Left cardiac atrium (tissue), 4 donors: ENCODE results near the gene MRPL54. TPM values are rescaled to one million over a fixed set of nuclear protein-coding genes. Genes with fewer than 3 reads are reported as not detected.
"Not testable (repeated sequence)": the region's sequence is repeated elsewhere in the genome, so short reads cannot be mapped to it uniquely, and the experiment has no call there.

Source experiments
- ATAC-seq, 2 donors: fragments of 200-7000 bp; cut with Tn5 transposase; one replicate each; pipeline ENCODE4 v1.9.1; 2020; ENCODE audit warnings: mild to moderate bottlenecking in 2 of 2, moderate library complexity in 2 of 2
- DNase-seq: peaks from one replicate; pipeline ENCODE4 v3.0.0-alpha.2; 2020
- intact Hi-C, 2 donors: fragments of 100-400 bp; cut with DNase I; formaldehyde crosslinking; loops; one replicate each; pipeline versions ENCODE4 v1.14.1 to v1.15.1; 2022 to 2023
- total RNA-seq, 2 donors: library from RNA; stranded (reverse); fragmentation: NEBNext Ultra II Directional; extraction: Animal tissue kit (Norgen Biotek cat#: 25700); gene quantifications; one replicate each; pipeline ENCODE4 v1.2.1, GENCODE V29; 2021
- donor health status: DM: no; HTN: yes; CAD: no.
- donor health status: DM: no; HTN: yes; CAD: no; lungs with severe emphysema.
- donor health status: DM: yes; HTN: yes; CAD: no.
- donor health status: Dilated cardiomyopathy.

Gene MRPL54
- total RNA-seq, 2 donors from 2014 or later, result 63.6 to 68.9 TPM

DNA sequence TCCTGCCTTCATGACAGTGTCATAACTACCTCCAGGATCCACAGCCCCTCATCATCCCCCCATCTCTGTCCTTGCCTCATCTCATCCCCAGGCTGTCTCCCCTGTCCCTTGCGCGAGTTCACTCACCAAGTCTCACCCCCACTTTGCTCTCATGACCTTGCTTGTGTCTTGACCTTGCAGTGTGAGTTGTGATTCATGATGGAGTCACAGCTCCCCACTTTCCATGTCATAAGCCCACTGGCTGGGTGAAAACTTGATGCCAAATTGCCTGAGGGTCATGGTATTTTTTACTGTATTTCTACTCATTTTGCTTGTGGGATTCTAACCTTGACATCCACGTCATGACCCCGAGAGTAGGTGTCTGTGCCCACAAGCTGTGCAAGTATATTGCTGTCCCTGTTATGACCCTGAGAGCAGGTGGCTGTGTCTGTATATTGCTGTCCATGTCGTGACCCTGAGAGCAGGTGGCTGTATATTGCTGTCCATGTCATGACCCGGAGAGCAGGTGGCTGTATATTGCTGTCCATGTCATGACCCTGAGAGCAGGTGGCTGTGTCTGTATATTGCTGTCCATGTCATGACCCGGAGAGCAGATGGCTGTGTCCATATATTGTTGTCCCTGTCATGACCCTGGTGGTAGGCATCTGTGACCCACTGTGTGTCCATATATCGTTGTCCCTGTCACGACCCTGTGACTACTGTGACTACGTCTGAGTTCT, 24.8 kb upstream of the MRPL54 start:
- intact Hi-C loops, result no loop called here
- DNase-seq (no peak), ATAC-seq (no peak)

- DNase-seq, result no peak
- no peak for ATAC-seq
- intact Hi-C loops, result no loop called here
Measured at GRCh38 chr19:3738477-3739220, 23.8 kb upstream of the MRPL54 start.

- DNase-seq, result no peak
- intact Hi-C loops, result no loop called here
- ATAC-seq, result no peak
Measured at GRCh38 chr19:3740431-3740830, 22.1 kb upstream of the MRPL54 start.

- DNase-seq (no peak), ATAC-seq (no peak)
- intact Hi-C loops, result no loop called here
Measured at GRCh38 chr19:3743486-3743885, 19.0 kb upstream of the MRPL54 start.

DNA sequence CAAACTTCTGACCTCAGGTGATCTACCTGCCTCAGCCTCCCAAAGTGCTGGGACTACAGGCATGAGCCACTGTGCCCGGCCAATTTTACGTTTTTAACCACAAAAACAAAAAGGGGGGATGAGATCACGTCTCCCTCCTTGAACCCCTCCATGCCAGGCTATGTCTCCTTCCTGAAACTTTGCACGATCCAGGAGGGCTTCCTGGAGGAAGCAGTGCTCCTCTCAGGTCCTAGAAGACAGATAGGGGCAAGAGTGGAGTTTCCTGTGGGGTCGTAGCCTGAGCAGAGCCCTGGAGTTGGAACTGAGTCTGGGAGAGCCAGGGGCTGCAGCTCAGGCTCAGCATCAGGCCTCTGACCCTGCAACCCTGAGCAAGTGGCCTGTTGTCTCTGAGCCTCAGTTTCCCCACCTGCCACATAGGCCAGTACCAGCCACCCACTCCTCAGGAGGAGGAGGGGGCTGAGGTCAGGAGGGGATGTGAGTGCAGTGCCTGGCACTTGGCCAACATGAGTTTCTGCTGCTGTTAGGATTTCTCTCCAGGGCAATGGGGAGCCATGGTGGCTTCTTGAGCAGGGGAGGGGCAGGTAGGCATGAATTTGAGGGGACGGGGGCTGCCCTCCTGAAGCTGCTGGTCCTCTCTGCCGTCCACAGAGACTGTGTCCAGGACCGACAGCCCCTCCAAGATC, 17.0 kb upstream of the MRPL54 start:
- ATAC-seq, result no peak

GRCh38 chr19:3746371-3747056, 16.0 kb upstream of the MRPL54 start:
- DNase-seq (no peak), ATAC-seq (no peak)
- intact Hi-C loops, result no loop called here

More for the DNA sequence above, 17.0 kb upstream of the MRPL54 start:
- DNase-seq, result no peak
- intact Hi-C loops, result no loop called here

GRCh38 chr19:3748965-3749364, 13.5 kb upstream of the MRPL54 start:
- DNase-seq (no peak), ATAC-seq (no peak)
- intact Hi-C loops, result no loop called here

DNA sequence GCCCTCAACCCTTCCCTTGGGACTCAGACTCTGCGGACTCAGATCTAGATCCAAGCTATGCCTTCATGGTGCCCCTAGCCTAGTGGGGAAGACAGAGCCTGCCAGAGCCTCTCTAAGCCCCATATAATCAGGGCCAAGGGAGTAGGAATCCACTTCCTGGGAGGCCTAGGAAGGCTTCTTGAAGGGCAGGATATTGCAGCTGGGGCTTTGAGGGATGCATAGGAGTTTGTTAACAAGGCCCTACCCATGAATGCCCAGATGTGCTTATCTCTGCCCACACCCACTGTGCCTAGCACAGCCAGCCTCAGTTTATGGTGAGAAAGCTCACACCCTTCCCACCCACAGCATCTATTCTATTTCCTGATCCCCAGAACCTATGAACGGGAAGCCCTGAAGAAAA, 12.3 kb upstream of the MRPL54 start:
- DNase-seq (no peak), ATAC-seq (no peak)
- intact Hi-C loops, result no loop called here

GRCh38 chr19:3751236-3751635, 11.2 kb upstream of the MRPL54 start:
- intact Hi-C loops, result no loop called here
- no peak for DNase-seq
- ATAC-seq, result no peak

- intact Hi-C loops, result no loop called here
- ATAC-seq (no peak), DNase-seq (no peak)
Measured at GRCh38 chr19:3752492-3752891, 10.0 kb upstream of the MRPL54 start.

DNA sequence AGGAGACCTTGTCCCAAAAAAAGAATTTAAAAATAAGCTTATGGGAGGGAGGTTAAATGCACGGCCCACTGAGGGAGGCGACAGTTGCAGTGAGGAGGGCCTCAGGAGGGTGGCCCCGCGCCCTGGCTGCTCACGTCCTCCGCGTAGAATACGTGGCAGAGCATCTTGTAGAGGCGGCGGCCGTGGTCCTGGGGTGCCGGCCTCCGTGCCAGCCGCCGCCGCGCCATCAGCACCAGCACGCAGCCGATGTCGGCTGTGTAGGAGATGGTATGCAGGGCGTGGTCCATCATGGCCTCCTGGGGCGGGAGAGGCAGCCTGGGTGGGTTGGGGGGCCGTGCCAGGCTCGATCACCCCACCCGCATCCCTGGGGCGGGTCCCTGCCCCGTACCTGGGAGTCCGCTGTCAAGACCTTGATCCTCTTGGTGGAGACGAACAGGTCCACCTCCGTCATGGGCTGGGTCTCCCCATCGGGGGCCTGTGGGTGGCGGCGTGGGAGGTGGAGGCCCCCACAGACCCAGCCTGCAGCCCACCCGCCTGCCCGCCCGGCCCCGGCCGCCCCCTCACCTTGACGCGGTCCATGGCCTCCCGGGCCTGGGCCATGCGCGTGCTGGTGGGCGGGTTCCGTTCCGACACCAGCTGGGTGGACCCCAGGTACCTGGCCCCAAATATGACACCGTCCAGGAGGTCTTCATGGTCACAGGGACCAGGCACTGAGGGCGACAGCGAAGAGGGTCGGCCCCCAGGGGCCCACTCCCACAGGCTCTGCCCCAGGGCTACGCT, 8.7 kb upstream of the MRPL54 start:
- DNase-seq (no peak), ATAC-seq (no peak)
- intact Hi-C loops, result no loop called here

- intact Hi-C loops, ATAC-seq, DNase-seq: not testable (repeated sequence)
Measured at GRCh38 chr19:3757705-3758104, 4.8 kb upstream of the MRPL54 start.

GRCh38 chr19:3758297-3758696, 4.2 kb upstream of the MRPL54 start:
- DNase-seq, intact Hi-C loops, ATAC-seq: not testable (repeated sequence)

DNA sequence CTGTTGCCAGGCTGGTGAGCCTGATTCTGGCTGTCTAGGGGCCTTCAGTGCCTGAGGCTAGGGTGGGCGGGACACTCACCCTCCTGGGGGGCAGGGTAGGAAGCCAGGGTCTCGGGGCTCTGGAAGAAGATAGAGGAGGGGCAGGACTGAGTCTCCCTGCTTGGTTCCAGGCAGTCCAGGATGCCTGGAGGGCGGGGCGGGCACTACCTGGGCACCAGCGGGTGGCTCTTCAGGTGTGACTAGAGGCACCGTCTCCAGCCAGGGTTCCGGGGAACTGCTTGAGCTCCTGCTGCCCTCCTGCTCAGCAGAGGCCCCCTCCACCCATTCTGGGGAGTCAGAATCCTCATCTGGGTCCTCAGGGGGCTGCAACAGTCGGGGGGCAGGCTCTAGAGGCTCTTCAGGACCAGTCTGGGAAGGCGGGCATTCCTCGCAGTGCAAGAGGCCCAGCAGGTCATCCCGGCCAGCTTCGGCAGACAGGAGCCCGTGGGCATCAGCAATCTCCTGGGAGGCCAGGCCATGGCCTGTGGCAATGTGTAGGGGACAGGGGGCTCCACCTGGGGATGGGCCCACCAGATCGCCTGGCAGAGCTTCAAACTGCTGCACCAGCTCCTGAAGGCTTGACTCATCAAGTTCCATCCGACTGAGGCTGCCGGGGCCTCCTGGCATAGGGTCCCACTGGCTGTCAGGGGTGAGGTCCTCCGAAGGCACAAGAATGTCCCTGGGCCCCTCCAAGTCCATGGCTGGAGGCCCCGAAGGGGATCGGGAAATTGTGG, 2.8 kb upstream of the MRPL54 start:
- no peak for DNase-seq
- intact Hi-C loops, result loop anchor here in 1 of 2 donors (10.0 kb wide), 1 partner anchor 205 kb away; no protein-coding TSS in a partner anchor
- ATAC-seq, result no peak

- no peak for DNase-seq
- ATAC-seq, result no peak
- intact Hi-C loops, result loop anchor here in 1 of 2 donors (10.0 kb wide), 1 partner anchor 204 kb away; no protein-coding TSS in a partner anchor
Measured at GRCh38 chr19:3760871-3761361, 1.6 kb upstream of the MRPL54 start.

GRCh38 chr19:3761382-3762129, 926 bp upstream of the MRPL54 start, which contains the start of gene APBA3:
Gene APBA3 (minus strand): TSS chr19:3761692. CDS start chr19:3760264, 1,428 bp downstream.
- peak; percentile 94 for DNase-seq
- ATAC-seq, result peak; percentile 60 to 62
- intact Hi-C loops, result loop anchor here in 1 of 2 donors (10.0 kb wide), 1 partner anchor 203 kb away; no protein-coding TSS in a partner anchor

GRCh38 chr19:3762130-3762473, 380 bp upstream of the MRPL54 start:
- intact Hi-C loops, result loop anchor here in 1 of 2 donors (10.0 kb wide), 1 partner anchor 203 kb away; no protein-coding TSS in a partner anchor
- no peak for ATAC-seq

More at GRCh38 chr19:3762130-3762473, 380 bp upstream of the MRPL54 start:
- no peak for DNase-seq
